SH-SY5Y (cell line): ENCODE results near the gene LARP6.

Source experiments
- GATA2 ChIP-seq: IDR thresholded peaks from 2 replicates; pipeline ENCODE4 v1.6.1; 2011; ENCODE audit warnings: mild to moderate bottlenecking, low read depth, low read length
- GATA3 ChIP-seq: IDR thresholded peaks from 2 replicates; pipeline ENCODE4 v1.6.1; 2011; ENCODE audit warnings: low read depth, mild to moderate bottlenecking, low read length, moderate library complexity

DNA sequence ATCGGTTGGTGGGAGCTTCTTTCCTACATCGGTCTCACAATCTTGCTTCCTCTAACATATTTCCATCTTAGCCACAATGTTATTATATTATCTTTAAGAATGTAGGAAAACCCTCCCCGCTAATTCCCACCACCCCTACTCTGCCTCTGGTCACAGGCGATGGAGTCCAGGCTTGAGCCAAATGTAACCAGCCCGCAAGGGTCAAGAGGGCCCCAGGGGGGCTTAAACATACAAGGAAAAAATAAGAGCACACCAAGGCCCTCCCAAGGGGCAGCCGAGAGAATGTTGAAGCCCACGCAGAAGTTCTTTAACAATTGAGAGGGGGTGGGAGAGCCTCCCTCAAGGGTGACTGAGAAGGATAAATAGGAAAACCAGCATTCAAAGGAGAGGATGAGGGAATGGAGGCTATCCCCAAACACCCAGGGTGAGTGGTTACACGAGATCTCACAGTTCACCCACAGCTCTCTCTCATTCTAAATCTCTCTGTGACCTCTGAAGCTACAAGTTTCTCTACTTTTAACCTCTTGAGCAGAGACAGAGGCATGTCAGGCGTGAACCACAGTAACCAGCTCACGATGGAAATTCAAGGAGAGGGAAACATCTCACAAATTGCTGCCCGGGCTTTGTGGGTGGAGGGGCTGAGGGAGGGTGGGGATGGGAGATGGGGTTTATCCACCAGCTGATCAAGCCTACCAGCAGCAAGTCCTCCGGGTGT is 59.2 kb downstream of the LARP6 start:
- TF ChIP-seq GATA2 (no peak), GATA3 (no peak)
